GM12872 (cell line): ENCODE data around the gene HDAC5.
A peak's percentile ranks its signal among the peaks of the same experiment; 100 is the strongest.

ENCODE experiments used
- CTCF ChIP-seq: IDR thresholded peaks from 3 replicates; pipeline ENCODE4 v1.5.1; 2011; ENCODE audit warnings: low read depth, mild to moderate bottlenecking, low read length, moderate library complexity; ENCODE audit not compliant: insufficient read depth

Gene HDAC5

DNA sequence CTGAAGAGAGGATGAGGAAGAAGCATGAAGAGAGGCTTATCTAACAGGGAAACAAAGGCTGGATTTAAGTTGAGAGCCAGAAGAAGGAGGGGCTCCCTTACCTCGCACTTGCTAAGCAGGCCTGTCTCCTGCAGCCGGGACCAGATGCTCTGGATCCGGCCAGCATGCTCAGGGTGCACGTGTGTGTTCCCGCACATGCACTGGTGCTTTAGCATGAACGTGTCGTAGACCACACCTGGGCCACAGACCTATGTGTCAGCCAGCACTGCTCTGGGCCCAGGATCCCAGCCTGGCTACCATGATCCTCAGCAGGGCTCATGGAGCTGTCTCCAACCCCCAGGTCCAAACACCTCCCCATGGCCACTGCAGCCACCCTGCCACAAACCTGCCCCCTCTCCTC is 38.5 kb downstream of the HDAC5 start:
- TF ChIP-seq CTCF, result no peak

DNA sequence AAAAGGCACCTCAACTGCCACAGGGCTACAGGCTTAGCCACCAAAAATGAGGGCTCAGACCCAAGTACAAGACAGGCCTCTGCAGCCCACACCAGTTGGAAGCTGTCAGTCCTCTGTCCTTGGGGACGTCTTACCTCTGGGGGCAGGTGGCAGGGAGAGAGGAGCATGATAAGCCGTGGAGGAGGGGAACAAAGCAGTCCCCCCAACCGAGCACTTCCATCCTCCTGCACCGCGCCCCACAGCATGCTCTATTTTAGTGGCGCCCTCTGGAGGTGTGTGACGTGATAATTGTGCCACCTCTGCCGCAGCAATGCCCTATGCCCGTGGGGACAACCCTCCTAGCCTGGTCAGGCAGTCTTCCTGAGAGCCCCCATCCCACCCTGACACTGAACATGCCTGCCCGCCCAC is 39.3 kb downstream of the HDAC5 start:
- TF ChIP-seq CTCF, result peak; percentile 42; the same call in 2 of the 3 replicates

- TF ChIP-seq CTCF, result peak; percentile 40; the same call in 2 of the 3 replicates
Observed at GRCh38 chr17:44083250-44083849, 40.1 kb downstream of the HDAC5 start.

- no peak for TF ChIP-seq CTCF
Observed at GRCh38 chr17:44082256-44082927, 41.0 kb downstream of the HDAC5 start.

DNA sequence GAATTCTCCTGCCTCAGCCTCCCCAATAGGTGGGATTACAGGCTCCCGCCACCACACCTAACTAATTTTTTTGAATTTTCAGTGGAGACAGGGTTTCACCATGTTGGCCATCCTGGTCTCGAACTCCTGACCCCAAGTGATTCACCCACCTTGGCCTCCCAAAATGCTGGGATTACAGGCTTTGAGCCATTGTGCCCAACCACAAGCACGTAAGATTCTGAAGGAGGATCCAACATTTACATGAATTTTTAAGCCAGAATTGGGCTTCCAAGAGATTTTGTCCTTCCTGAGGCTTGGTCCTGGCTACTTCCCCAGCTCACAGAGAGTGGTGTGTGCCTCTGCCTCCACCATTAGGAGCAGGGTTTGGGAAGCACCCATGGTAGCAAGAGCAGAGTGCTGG is 41.8 kb downstream of the HDAC5 start:
- no peak for TF ChIP-seq CTCF

GRCh38 chr17:44079877-44080821 is 43.3 kb downstream of the HDAC5 start:
- no peak for TF ChIP-seq CTCF

DNA sequence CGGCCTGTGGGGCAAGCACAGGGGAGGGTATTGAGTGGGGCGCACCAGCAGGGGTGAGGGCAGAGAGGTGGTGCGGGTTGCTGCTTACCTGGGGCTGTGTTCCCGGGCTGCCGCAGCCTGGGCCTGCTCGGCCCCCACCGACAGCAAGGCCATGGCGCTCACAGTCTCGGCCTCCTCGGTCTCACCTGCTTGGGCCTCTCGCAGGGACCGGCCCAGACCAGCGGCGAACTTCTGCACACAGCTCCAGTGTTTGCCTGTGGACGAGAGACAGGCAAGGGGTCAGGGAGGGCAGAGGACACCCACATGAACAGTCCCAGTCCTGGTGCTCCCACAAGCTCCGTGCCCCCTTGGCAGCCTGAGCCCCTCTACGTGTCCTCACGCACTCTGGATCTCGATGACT is 45.0 kb downstream of the HDAC5 start:
- TF ChIP-seq CTCF, result no peak
